Measurements from ENCODE around the gene SCAPER. TPM values are rescaled to one million over a fixed set of nuclear protein-coding genes. Genes with fewer than 3 reads are reported as not detected.

SCAPER gene
- total and polyA plus RNA-seq, 2 experiments from 2014 or later, result 27.0 to 35.7 TPM

DNA sequence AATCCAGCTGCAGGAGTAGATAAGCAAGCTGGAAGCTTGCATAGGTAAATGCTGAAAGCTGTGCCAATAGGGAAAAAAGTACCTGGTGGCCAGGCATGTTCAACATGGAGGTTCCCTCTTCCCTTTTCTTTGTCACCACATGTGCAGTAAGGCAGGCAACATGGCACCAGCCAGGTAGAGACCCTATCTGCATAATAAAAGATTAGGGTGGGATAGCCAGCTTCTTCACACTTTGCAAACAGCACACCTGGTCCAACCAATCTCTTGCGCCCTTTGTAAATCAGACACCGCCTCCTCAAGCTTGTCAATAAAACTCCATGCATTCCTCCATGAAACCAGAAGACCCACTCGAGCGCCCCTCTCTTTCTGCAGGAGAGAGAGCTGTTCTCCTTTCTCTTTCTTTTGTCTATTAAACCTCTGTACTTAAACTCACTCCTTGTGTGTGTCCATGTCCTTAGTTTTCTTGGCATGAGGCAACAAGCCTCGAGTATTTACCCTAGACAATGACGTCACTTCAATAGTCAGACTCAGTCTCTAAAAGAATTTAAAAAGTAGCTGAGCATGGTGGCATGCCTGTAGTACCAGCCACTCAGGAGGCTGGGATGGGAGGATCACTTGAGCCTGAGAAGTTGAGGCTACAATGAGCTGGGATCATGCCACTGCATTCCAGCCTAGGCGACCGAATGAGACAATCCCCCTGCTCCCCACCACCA lies 256.3 kb downstream of the SCAPER start:
- TF ChIP-seq, protein P1, sequence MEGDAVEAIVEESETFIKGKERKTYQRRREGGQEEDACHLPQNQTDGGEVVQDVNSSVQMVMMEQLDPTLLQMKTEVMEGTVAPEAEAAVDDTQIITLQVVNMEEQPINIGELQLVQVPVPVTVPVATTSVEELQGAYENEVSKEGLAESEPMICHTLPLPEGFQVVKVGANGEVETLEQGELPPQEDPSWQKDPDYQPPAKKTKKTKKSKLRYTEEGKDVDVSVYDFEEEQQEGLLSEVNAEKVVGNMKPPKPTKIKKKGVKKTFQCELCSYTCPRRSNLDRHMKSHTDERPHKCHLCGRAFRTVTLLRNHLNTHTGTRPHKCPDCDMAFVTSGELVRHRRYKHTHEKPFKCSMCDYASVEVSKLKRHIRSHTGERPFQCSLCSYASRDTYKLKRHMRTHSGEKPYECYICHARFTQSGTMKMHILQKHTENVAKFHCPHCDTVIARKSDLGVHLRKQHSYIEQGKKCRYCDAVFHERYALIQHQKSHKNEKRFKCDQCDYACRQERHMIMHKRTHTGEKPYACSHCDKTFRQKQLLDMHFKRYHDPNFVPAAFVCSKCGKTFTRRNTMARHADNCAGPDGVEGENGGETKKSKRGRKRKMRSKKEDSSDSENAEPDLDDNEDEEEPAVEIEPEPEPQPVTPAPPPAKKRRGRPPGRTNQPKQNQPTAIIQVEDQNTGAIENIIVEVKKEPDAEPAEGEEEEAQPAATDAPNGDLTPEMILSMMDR (IDR thresholded peaks at IDR 0.05; ENCODE audit: low read depth, low read length), result no peak
- no peaks in the 10 kb centered on the region for H3K9me3 ChIP-seq (ENCODE audit: low read depth)

DNA sequence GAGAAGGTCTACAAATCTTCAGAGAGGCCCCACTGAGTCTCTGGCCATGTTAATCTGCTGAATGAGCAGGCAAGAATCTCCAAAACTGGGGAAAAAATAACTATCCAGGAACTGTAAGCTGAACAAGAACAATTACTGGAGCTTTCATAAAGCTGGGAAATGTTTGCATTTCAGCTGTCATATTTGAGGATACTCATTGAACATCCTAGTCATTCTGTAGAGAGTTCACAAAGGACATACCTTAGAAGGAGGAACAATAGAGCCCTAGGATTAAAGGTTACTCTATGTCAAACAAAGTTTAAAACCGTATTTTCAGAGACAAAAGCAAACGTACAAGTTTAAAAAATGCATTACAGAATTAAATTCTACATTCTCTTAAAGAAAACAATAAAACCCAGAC lies 257.5 kb downstream of the SCAPER start:
- H3K4me1 ChIP-seq (ENCODE audit: low read depth), result no peaks in the 10 kb centered on the region
- no peak for DNase-seq (ENCODE audit: low read depth in 1 of 2, low spot score in 1 of 2)
- no peaks in the 10 kb centered on the region for H3K9me3 ChIP-seq (ENCODE audit: low read depth)
- TF ChIP-seq, protein P1 (IDR thresholded peaks at IDR 0.05; ENCODE audit: low read depth, low read length), result no peak
- H3K27ac ChIP-seq, result no peak overlapping the region
- no peaks in the 10 kb centered on the region for H3K36me3 ChIP-seq
- H3K4me3 ChIP-seq, result no peak overlapping the region
- no peaks in the 10 kb centered on the region for H3K27me3 ChIP-seq

More for the DNA sequence above, 256.3 kb downstream of the SCAPER start:
- no peaks in the 10 kb centered on the region for H3K36me3 ChIP-seq
- no peaks in the 10 kb centered on the region for H3K4me1 ChIP-seq (ENCODE audit: low read depth)
- no peak overlapping the region for H3K27ac ChIP-seq
- H3K4me3 ChIP-seq, result no peak overlapping the region
- DNase-seq (ENCODE audit: low read depth in 1 of 2, low spot score in 1 of 2), result no peak
- no peaks in the 10 kb centered on the region for H3K27me3 ChIP-seq

DNA sequence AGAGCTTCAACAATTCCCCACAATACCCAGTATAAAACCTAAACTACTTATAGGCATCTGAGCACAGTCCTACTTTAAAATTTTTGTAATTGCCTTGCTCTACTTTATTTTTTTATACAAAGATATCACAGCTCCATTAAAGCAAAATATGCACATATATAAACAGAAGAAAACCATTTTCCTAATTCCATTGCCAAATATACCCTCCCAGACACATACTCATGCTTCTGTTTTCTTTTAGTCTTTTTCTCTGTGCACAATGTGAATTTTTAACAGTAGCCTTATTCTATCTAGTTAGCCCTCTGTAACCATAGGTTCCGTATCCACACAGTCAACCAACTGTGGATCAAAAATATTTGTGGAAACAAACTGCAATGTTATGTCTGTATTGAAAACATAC lies 260.5 kb downstream of the SCAPER start:
- Histone ChIP-seq H3K4me3 (no peak overlapping the region), H3K36me3 (no peaks in the 10 kb centered on the region), H3K27ac (no peak overlapping the region), H3K27me3 (no peaks in the 10 kb centered on the region), H3K9me3 (ENCODE audit: low read depth) (no peaks in the 10 kb centered on the region), H3K4me1 (ENCODE audit: low read depth) (no peaks in the 10 kb centered on the region)
- no peak for DNase-seq (ENCODE audit: low read depth in 1 of 2, low spot score in 1 of 2)
- TF ChIP-seq, protein P1 (IDR thresholded peaks at IDR 0.05; ENCODE audit: low read depth, low read length), result no peak

DNA sequence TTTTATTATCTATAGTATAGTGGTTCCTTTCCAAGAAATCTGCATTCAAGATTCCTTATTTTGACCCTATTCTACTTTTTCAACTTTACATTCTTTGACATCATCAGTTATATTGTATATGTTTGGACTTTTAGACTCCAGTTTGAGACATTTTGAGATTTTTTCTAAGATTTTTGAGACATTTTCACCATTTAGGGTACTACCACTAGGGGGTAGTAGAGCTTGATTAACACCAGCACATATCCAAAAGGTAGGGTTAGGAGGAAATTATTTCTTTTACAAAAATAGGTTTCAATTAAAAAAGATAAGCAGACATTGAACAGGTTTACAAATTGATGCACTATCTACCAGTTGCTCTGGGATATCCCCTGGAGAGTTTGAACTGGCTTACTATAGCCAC lies 262.5 kb downstream of the SCAPER start:
- Histone ChIP-seq H3K9me3 (ENCODE audit: low read depth) (no peaks in the 10 kb centered on the region), H3K27me3 (no peaks in the 10 kb centered on the region), H3K4me3 (no peak overlapping the region), H3K36me3 (no peaks in the 10 kb centered on the region), H3K4me1 (ENCODE audit: low read depth) (no peaks in the 10 kb centered on the region), H3K27ac (no peak overlapping the region)
- DNase-seq (ENCODE audit: low read depth in 1 of 2, low spot score in 1 of 2), result no peak
- TF ChIP-seq, protein P1 (IDR thresholded peaks at IDR 0.05; ENCODE audit: low read depth, low read length), result peak; percentile 24

DNA sequence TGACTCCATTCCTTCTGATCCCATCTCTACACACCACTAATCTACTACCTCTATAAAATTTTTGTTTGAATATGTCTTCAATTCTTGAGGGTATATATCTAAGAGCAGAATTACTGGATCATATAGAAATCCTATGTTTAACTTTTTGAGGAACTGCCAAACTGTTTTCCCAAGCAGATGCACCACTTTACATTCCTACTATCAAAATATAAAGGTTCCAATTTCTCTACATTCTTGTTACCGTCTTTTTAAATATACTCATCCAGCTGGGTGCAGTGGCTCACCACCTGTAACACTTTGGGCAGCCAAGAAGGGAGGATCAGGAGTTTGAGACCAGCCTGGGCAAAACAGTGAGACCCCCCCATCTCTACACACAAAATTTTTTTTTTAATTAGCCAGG lies 268.0 kb downstream of the SCAPER start:
- Histone ChIP-seq H3K4me3 (no peak overlapping the region), H3K27me3 (no peaks in the 10 kb centered on the region), H3K9me3 (ENCODE audit: low read depth) (peaks cover 3% of the 10 kb centered on the region), H3K4me1 (ENCODE audit: low read depth) (no peaks in the 10 kb centered on the region), H3K27ac (no peak overlapping the region), H3K36me3 (no peaks in the 10 kb centered on the region)
- TF ChIP-seq, protein P1 (IDR thresholded peaks at IDR 0.05; ENCODE audit: low read depth, low read length), result no peak
- DNase-seq (ENCODE audit: low read depth in 1 of 2, low spot score in 1 of 2), result no peak
